HG03342 (cell line): Measurements from ENCODE around the gene TMEM120B.
"Not testable (repeated sequence)": the region's sequence is repeated elsewhere in the genome, so short reads cannot be mapped to it uniquely, and the experiment has no call there.

Source experiments
- ATAC-seq: cut with Tn5 transposase; IDR thresholded peaks from one replicate; pipeline ENCODE4 v1.9.1; 2021; ENCODE audit warnings: mild to moderate bottlenecking, moderate library complexity; ENCODE audit not compliant: unreplicated experiment

The TMEM120B gene

DNA sequence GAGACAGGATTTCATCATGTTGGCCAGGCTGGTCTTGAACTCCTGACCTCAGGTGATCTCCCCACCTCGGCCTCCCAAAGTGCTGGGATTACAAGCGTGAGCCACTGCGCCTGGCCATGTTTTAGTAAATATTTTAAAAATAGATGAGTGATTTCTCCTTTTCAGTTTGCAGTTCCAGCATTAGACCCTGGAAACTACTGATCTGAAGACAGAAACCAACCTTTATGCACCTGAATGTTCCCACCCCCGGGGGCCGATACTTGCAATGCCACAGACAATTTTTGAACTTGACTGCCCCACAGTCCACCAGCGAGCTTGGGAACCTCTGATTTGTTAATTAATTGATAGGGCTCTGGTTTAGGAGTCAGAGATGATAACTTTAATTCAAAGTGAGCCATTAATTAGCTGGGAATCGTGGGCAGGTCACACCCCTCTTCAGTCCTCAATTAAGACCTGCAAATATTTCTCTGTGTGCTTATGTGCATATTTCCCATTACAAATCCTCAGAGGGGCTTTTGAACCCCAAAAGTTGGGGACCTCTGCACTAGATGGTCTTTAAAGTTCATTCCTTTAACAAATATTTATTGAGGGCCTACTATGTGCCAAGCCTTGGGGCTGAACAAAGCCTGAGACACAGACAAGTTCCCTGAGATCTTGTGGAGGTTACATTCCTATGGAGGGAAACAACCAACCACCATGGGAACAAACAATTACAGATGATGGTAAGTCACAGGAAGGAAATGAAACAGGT, 4.1 kb upstream of the TMEM120B start:
- no peak for ATAC-seq

DNA sequence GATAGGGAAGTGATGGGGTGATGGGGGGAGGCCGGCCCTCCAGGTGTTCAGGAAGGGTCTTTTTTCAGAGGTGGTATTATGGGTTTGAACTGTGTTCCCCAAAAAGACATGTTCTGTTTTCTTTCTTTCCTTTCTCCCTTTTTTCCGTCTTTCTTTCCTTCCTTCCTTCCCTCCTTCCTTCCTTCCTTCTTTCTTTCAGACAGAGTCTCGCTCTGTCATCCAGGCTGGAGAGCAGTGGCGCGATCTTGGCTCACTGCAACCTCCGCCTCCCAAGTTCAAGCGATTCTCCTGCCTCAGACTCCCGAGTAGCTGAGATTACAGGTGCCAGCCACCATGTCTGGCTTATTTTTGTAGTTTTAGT, 3.5 kb upstream of the TMEM120B start:
- ATAC-seq: not testable (repeated sequence)

DNA sequence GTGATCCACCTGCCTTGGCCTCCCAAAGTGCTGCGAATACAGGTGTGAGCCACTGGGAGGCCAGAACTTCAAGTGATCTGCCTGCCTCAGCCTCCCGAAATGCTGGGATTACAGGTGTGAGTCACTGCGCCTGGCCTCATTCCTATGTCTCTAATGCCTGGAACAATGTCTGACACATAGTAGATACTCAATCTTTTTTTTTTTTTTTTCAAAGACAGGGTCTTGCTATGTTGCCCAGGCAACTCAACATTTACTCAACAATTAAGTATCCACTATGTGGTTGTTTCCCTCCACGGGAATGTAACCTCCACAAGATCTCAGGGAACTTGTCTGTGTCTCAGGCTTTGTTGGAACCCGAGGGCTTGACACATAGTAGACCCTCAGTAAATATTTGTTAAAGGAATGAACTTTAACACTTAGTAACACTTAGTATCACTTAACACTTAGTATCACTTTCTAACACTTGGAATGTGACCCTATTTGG, 3.0 kb upstream of the TMEM120B start:
- no peak for ATAC-seq

DNA sequence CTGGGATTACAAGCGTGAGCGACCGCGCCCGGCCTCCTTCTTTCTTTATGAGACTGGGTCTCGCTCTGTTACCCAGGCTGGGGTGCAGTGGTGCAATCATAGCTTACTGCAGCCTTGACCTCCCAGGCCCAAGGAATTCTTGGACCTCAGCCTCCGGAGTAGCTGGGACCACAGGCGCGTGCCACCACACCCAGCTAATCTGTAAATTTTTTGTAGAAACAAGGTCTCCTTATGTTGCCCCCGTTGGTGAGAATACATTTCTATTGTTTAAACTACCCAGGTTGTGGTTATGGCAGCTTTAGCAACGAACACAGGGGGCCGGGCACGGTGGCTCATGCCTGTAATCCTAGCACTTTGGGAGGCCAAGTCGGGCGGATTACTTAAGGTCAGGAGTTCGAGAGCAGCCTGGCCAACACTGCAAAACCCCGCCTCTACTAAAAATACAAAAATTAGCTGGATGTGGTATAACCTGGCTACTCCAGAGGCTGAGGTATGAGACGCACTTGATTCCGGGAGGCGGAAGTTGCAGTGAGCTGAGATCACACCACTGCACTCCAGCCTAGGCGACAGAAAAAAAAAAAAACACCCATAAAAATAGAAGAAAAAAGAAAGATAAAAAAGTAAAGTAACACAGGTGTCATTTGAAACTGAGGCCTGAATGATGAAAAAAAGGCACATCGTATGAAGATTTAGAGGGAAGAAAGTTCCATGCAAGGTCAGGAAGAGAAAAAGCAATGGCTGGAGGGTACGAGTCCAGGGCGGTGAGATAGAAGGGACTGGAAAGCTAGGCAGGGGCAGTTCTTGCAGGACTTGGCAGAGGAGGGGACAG, 977 bp upstream of the TMEM120B start:
- no peak for ATAC-seq

DNA sequence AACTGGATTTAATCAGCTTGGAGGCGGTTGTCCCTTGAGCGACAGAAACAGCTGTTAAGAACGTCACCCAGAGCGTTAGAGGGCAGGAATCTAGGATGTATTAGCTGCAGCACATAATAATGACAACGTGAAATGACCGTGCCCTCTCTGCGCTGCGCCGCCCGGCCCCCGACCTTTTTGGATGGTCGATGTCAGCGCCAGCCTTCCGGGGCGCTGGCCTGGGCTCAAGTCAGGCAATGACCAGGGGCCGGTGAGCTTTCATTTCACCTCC, 427 bp upstream of the TMEM120B start:
- peak; percentile 27 for ATAC-seq

DNA sequence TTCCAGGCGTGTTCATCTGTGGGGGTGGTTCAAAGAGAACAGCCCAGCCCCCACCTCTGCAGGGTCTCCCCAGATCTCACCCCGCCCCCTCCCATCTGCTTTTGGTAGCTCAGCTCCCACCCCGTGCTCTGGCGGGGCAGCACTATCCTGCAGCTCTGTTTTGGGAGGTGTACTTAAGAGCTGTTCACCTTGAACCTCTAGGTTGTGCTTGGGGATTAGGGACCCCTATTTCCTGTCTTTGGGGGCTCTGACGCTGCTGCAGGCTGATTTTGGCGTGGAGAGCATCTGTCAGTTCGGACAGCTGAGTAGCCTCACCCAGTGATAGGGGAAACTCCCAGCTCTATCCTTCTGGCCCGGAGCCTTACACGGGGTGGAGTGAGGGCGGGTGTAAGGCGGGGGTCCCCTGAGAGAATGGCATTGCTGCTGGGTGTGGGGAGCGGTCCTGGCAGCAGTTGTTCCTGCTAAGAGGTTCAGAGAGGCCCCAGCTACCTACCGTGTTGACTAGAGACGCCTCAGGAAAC, 765 bp downstream of the TMEM120B start:
- ATAC-seq: peak; percentile 5

DNA sequence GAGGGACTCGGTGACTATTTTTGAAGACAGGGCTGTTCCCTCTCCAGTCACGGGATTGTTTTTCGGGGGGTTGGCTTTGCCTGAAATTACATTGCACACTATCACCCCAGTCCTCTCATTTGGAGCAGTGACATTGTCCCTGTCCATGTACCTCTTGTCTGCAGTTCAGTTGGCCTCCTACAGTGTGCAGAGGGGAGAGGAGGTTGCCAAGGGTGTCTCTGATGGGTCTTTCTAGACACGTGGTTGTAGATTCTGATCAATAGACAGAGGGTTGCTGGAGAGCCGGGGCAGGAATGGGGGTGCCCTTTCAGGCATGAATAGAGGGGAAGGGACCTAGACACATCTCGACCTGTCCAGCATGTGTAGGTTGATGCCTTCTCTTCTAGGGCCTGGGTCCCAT, 1.2 kb downstream of the TMEM120B start:
- ATAC-seq: no peak

DNA sequence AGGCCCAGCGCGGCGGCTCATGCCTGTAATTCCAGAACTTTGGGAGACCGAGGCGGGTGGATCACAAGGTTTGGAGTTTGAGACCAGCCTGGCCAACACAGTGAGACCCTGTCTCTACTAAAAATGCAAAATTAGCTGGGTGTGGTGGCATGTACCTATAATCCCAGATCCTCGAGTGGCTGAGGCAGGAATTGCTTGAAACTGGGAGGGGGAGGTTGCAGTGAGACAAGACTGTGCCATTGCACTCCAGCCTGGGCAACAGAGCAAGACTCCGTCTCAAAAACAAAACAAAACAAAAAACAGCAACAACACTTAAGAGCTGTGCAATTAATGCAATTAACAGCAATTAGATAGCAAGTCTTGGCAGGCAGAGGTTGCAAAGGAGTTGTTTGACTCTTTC, 2.5 kb downstream of the TMEM120B start:
- ATAC-seq: not testable (repeated sequence)

DNA sequence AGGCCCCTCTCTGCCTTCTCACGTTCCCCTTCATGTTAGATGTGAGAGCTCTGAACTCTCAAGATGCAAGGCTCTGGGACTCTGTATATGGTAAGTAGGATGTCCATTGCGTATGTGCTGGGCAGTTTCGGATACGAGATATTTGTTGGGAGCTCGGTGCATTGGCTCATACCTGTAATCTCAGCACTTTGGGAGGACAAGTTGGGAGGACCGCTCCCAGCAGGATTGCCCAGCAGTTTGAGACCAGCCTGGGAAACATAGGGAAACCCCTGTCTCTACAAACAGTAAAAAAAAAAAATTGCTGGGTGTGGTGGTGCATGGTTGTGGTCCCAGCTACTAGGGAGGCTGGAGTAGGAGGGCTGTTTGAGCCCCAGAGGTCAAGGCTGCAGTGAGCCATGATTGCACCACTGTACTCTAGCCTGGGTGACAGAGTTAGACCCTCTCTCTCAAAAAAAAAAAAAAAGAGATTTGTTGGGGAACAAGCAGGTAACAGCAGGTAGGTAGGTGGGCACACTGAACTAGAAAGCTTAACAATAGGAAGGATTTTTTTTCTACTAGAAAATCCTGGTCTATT, 3.4 kb downstream of the TMEM120B start:
- no peak for ATAC-seq

DNA sequence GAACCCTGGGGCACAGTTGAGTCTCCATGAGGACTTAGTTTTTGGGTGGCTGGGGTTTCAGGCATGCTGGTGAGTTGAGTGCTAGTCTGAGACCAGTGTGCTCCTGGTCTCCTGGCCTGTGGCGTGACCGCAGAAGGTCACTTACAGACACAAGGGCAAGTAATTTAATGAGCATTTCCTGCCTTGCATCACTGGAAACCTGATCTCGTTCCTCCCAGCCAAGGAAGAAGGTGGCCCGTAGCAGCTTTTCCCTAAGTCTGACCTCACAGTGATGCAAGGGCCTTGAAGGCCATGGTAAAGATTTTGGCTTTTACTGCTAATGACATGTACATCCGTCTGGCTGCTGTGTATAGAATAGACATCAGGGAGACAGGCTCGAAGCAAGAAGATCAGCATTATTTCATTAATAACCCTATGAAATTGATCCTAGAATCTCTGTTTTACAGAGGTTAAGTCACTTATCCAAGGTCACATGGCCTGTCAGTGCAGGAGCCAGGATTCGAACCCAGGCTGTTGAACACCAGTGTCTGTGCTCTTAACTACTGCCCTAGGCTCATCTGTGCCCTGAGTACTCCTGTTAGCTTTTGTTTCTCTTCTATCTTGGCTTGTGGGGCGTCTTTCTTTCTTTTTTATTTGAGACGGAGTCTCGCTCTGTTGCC, 4.6 kb downstream of the TMEM120B start:
- ATAC-seq: no peak

DNA sequence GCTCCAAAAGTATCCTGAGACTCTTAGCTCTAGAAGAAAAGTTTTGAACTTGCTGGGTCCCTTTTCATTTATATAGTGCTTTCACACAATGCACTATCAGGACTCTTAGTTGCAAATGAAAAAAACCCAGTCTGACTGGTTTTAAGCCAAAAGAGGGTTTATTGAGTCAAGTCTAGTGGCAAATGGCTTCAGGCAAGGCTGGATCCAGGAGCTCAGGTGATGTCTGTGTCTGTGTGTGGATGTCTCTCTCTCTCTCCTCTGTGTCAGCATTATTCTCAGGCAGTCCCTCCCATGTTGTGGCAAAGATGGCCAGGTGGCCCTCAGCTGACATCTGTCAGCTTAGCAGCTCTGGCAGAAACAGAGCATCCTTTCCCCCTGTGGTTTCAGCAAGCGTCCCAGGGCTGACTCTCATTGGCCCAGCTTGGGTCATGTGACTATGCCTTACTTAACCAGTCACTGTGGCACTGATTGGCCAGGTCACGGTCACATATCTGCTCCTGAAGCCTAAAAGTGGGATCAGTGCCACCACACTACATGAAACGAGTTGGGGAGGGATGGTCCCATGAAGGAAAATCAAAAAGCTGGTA, 6.2 kb downstream of the TMEM120B start:
- no peak for ATAC-seq

DNA sequence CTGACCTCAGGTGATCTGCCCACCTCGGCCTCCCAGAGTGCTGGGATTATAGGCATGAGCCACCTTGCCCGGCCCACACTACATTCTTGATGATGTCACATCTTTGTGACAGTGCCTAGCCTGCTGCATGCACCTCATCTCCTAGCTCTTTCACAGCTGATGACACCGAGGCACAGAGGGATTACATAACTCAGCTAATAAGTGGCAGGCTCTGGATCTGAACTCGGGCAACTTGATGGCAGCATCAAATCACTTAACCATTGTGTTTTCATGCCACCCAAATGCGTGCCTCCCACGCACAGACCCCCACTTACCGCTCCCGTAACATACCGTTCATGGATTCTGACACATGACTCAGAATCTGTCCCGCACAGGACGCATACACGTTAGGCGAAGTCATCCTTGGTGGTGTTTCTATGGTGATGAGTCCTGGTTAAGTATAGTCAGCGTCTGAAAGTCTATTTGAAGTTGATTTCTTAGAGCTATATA, 7.4 kb downstream of the TMEM120B start:
- ATAC-seq: no peak

DNA sequence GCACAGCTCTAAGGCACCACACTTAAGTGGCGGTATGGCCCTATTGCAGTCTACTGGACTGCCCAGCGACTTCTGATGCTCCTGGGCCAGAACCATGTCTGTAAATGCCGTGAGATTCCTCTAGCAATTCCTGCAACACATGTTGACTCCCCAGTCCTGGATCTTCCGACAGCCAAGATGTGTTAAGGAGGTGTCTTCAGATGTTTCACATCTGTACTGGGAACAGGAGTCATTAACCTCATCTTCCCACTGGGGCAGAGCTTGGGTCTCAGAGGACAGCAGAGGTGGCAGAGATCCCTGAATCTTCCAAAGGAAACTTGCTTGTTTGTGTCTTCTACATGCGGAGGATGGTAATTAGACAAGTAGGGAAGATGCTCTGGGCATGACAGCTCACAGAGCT, 8.2 kb downstream of the TMEM120B start:
- ATAC-seq: no peak

DNA sequence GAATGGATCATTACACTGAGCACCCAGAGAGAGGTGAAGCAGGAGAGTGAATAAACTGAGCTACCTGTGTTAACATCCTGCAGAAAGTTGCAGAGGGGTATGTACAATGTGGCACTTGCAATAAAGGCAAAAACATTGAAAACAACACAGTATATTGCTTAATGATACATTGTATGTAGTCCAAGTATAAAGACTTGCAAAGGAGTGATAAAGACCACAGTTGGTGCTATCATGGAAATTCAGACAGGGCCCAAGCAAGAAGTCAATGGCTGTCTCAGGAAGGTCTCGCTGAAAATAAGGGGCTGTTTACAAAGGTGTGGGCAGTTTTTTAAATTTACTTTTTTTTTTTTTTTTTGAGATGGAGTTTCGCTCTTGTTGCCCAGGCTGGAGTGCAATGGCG, 10.0 kb downstream of the TMEM120B start:
- ATAC-seq: no peak

DNA sequence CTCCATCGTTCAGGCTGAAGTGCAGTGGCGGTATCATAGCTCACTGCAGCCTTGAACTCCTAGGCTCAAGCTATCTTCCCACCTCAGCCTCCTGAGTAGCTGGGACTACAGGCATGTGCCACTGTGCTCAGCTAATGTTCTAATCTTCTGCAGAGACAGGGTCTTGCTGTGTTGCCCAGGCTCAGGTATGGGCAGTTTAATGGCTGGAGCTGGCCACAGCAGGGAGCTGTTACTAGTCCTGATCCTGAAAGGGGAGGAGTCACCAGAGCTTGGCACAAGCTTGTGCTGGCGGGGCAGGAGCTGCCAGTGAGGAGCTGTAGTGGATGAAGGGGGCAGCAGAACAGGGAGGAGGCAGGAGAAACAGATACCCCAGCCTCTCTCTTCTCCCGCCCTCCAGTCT, 10.6 kb downstream of the TMEM120B start:
- ATAC-seq: no peak

DNA sequence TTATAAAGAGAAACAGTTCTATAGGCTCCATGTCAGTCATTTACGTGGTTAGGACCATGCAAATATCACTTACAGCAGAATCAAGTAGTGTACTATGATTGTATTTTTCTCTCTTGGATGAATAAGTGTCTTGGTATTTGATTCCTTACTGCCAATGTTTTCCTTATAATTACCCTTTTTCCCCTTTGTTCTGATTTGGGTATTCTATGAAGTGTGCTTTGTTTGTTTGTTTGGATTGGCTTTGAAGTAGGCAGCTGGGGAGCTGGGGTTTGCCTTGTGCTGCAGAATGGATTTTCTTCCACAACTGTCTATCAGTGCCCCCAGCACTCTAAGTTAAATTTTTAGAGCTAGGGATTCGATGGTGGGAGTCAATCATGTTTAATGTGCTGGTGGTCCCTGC, 12.4 kb downstream of the TMEM120B start:
- no peak for ATAC-seq

DNA sequence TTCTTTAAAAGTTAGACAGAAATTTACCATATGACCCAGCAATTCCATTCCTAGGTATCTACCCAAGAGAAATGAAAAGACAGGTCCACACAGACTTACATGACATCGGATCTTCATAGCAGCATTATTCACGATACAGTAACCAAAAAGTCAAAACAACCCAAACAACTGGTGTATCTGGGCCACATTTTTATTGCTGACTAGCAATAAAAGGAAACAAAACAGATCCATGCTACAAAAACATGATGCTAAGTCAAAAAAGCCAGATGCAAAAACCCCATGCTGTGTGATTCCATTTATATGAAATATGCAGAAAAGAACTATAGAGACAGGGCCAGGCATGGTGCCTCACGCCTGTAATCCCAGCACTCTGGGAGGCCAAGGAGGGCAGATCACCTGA, 12.9 kb downstream of the TMEM120B start:
- ATAC-seq: no peak

DNA sequence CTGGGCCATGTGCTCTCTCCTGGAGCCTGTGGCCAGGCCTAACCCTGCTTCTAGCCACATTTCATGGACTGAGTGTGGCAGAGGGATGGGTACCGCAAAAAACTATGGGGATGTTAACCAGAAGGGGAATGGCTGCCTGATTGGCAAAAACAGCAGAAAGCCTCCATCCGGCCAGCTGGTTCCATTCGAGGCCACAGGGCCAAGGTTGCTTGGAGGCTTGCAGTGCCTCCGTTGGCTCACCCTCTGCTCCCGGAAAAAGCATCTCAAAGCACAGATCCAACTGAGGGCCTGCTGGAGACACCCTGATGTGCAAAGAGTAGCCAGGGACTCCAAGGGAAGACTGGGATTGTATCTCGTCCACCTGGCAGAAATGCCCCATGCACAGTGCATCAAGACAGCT, 16.5 kb downstream of the TMEM120B start:
- ATAC-seq: no peak

DNA sequence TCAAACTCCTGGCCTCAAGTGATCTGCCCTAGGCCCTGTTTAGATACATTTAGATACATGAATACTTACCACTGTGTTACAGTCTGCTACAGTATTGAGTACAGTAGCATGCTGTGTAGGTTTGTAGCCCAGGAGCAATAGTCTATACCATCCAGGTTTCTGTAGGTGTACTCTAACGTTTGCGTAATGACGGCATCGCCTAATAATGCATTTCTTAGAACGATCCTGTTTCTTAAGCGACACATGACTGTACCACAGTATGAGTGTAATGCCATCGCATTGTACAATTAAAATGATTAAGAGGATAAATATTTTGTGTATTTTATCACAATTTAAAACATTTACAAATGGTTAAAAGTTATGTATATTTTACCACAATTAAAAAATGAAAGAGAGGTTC, 18.9 kb downstream of the TMEM120B start:
- ATAC-seq: no peak

DNA sequence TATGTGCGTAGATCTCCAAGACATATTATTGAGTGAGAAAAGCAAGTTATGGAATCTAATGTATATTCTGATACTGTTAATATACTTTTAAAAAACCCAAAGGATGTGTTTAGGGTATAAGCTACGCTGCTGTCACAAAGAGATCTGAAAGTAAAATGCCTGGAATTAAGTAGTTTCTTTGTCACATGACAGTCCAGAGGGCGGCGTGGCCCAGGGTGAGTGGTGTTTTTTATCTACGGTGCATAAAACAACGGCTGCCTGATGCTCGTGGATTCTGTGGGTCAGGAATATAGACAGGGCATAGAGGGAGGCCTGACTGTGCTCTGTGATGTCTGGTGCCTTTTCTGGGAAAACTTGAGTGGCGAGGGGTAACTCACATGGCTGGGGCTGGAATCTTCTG, 21.3 kb downstream of the TMEM120B start:
- no peak for ATAC-seq

DNA sequence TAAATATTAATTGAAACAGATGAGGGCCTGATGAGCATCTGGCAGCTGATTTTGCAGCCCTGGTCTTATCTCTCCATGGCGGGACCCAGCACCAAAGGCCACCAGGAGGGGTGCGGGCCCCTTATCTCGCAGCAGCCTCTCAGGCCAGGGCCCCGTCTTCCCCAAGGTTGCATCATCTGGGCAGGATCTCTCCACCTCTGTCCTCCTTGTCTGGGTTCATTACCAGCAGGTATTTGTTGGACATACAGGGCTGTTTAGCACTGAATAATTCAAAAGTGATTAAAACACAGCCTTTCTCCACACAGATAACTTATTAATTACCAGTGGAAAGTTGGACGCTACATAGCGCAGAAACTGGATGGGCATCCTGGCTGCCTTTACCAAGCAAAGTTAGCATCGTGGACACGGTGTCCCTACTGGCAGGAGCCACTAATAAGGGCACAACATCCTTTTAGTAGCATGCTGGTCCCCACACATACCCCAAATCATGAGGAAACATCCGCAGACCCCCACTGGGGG, 25.8 kb downstream of the TMEM120B start:
- ATAC-seq: no peak
